GM12892 (cell line): Measurements from ENCODE around the gene OSBPL6.

Experiments used
- POLR2A ChIP-seq: IDR thresholded peaks from 2 replicates; pipeline ENCODE4 v1.6.1; 2011; ENCODE audit warnings: low read depth, low read length, control low read depth
- POLR2AphosphoS5 ChIP-seq: IDR thresholded peaks from 2 replicates; pipeline ENCODE4 v1.6.1; 2011; ENCODE audit warnings: low read depth, low read length, control low read depth
- TAF1 ChIP-seq: IDR thresholded peaks from 2 replicates; pipeline ENCODE4 v1.6.1; 2011; ENCODE audit warnings: low read depth, mild to moderate bottlenecking, control low read depth, low read length, borderline replicate concordance

GRCh38 chr2:178199334-178199733, 5.0 kb downstream of the OSBPL6 start:
- TF ChIP-seq POLR2A (no peak), POLR2AphosphoS5 (no peak), TAF1 (no peak)
